Fibroblast of lung (primary cell): ENCODE data around the gene CDH19. TPM values are rescaled to one million over a fixed set of nuclear protein-coding genes. Genes with fewer than 3 reads are reported as not detected.
"Not testable (repeated sequence)": the region's sequence is repeated elsewhere in the genome, so short reads cannot be mapped to it uniquely, and the experiment has no call there.

Experiments
- DNase-seq, 2 donors: peaks; one replicate each; pipeline versions ENCODE4 v3.0.0 to v3.0.0-alpha.2; 2010; ENCODE audit warnings: low read depth in 2 of 2
- H2AFZ ChIP-seq: 2 replicates; pipeline ENCODE4 v1.5.1; 2012; ENCODE audit warnings: low read length, control low read depth, inconsistent platforms
- H3K27ac ChIP-seq: 2 replicates; pipeline ENCODE4 v1.5.1; 2011; ENCODE audit warnings: low read length, control low read depth; ENCODE audit not compliant: insufficient read depth
- H3K27me3 ChIP-seq: 2 replicates; pipeline ENCODE4 v1.5.1; 2011; ENCODE audit warnings: mild to moderate bottlenecking, low read length; ENCODE audit not compliant: control insufficient read depth, insufficient read depth
- H3K36me3 ChIP-seq: 2 replicates; pipeline ENCODE4 v1.5.1; 2011; ENCODE audit warnings: low read length; ENCODE audit not compliant: control insufficient read depth, insufficient read depth
- H3K4me1 ChIP-seq: 2 replicates; pipeline ENCODE4 v1.5.1; 2011; ENCODE audit warnings: low read length; ENCODE audit not compliant: control insufficient read depth, insufficient read depth; ENCODE audit errors: extremely low read depth
- H3K4me2 ChIP-seq: 2 replicates; pipeline ENCODE4 v1.5.1; 2011; ENCODE audit warnings: low read length, control low read depth; ENCODE audit not compliant: insufficient read depth; ENCODE audit errors: extremely low read depth
- H3K4me3 ChIP-seq, 4 experiments: fragments of 200-600 bp in 1 of 4; sonication (generic) in 1 of 4; replicated peaks in 1 of 4; 2 replicates each; pipeline ENCODE4 v1.5.1; 2011 to 2016; ENCODE audit warnings: low read length in 4 of 4, low read depth in 3 of 4, mild to moderate bottlenecking in 3 of 4, control low read depth in 2 of 4, inconsistent platforms in 1 of 4, mixed read lengths in 1 of 4; ENCODE audit not compliant: insufficient read depth in 1 of 4; ENCODE audit errors: control extremely low read depth in 1 of 4
- H3K79me2 ChIP-seq: 2 replicates; pipeline ENCODE4 v1.5.1; 2012; ENCODE audit warnings: mild to moderate bottlenecking, low read length, inconsistent platforms; ENCODE audit not compliant: control insufficient read depth, insufficient read depth
- H3K9ac ChIP-seq: 2 replicates; pipeline ENCODE4 v1.5.1; 2011; ENCODE audit warnings: mild to moderate bottlenecking, low read length, control low read depth; ENCODE audit not compliant: insufficient read depth
- H3K9me3 ChIP-seq: 2 replicates; pipeline ENCODE4 v1.5.1; 2012; ENCODE audit warnings: low read depth, low read length; ENCODE audit not compliant: control insufficient read depth, insufficient read depth
- H4K20me1 ChIP-seq: 2 replicates; pipeline ENCODE4 v1.5.1; 2011; ENCODE audit warnings: low read length; ENCODE audit not compliant: control insufficient read depth, insufficient read depth; ENCODE audit errors: extremely low read depth
- EZH2 ChIP-seq: IDR thresholded peaks from 2 replicates; pipeline ENCODE4 v1.5.1; 2012; ENCODE audit warnings: low read length, control low read depth, mild to moderate bottlenecking; ENCODE audit errors: missing control alignments
- polyA plus RNA-seq, 2 donors: library from polyadenylated mRNA; depleted of rRNA in 1 of 2; stranded (reverse) in 1 of 2; unstranded in 1 of 2; fragments of >200 nt; gene quantifications; 2 replicates each; pipeline ENCODE4 v1.2.1, GENCODE V29; 2011 to 2012; ENCODE audit warnings: missing spikeins in 1 of 2
- total RNA-seq: library from RNA; depleted of rRNA; stranded (reverse); fragments of >200 nt; gene quantifications from 2 replicates; pipeline ENCODE4 v1.2.1, GENCODE V29; 2014
- TF ChIP-seq, protein P1 (sequence below), 2 donors: IDR thresholded peaks in 1 of 2; conservative IDR thresholded peaks in 1 of 2; 1 replicate in 1 of 2; 2 replicates in 1 of 2; pipeline ENCODE4 v1.5.1; 2011 to 2012; ENCODE audit warnings: low read length in 2 of 2, control low read depth in 1 of 2, inconsistent platforms in 1 of 2, low read depth in 1 of 2, mild to moderate bottlenecking in 1 of 2

The CDH19 gene
- total and polyA plus RNA-seq, 2 donors (not counting 1 experiment from before 2014, with no cell fraction given): not detected

DNA sequence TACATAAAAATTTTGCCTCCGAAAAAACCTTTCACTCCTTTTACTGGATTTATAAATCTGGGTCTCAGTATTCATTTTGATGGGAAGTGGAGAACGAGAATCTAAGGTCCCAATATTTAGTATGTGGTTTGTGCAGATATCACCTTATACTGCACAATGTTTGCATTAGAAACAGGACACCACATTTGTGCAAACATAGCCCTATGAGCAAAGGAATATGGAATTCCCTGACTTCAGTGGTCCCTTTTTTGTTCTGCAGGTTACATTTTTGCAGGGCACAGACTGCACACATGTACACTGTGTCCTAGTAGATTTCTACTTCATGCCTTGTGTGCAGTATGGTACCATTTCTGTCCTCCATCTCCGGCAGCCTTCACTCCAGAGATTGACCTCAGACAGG lies 130.0 kb downstream of the CDH19 start:
- TF ChIP-seq, protein P1, sequence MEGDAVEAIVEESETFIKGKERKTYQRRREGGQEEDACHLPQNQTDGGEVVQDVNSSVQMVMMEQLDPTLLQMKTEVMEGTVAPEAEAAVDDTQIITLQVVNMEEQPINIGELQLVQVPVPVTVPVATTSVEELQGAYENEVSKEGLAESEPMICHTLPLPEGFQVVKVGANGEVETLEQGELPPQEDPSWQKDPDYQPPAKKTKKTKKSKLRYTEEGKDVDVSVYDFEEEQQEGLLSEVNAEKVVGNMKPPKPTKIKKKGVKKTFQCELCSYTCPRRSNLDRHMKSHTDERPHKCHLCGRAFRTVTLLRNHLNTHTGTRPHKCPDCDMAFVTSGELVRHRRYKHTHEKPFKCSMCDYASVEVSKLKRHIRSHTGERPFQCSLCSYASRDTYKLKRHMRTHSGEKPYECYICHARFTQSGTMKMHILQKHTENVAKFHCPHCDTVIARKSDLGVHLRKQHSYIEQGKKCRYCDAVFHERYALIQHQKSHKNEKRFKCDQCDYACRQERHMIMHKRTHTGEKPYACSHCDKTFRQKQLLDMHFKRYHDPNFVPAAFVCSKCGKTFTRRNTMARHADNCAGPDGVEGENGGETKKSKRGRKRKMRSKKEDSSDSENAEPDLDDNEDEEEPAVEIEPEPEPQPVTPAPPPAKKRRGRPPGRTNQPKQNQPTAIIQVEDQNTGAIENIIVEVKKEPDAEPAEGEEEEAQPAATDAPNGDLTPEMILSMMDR (conservative IDR thresholded peaks at IDR 0.05 in 1 of 2, IDR thresholded peaks at IDR 0.05 in 1 of 2; ENCODE audit: low read depth in 1 of 2, low read length in 2 of 2): no peak
- TF ChIP-seq EZH2: no peak

DNA sequence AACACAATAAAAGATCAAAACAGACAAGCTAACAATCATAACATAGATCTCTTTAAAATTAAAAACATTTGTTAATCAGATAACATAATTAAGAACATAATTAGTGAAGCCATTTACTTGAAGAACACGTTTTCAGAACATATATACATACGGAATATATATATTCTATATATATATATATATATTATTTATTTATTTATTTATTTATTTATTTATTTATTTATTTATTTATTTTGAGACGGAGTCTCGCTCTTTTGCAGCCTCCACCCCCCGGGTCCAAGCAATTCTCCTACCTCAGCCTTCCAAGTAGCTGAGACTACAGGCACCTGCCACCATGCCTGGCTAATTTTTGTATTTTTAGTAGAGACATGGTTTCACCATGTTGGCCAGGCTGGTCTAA lies 137.7 kb downstream of the CDH19 start:
- H3K36me3 ChIP-seq, H3K27ac ChIP-seq, H3K9ac ChIP-seq, H3K79me2 ChIP-seq, H4K20me1 ChIP-seq, H3K4me2 ChIP-seq, H3K4me1 ChIP-seq, H2AFZ ChIP-seq, H3K27me3 ChIP-seq, H3K4me3 ChIP-seq, H3K9me3 ChIP-seq, DNase-seq: not testable (repeated sequence)

More for the DNA sequence above, 130.0 kb downstream of the CDH19 start:
- Histone ChIP-seq H3K4me3 (no peak overlapping the region), H3K27me3 (no peaks in the 10 kb centered on the region), H4K20me1 (no peaks in the 10 kb centered on the region), H3K27ac (no peak overlapping the region), H3K9me3 (no peaks in the 10 kb centered on the region), H3K9ac (no peak overlapping the region), H2AFZ (no peak overlapping the region), H3K79me2 (no peaks in the 10 kb centered on the region), H3K4me1 (no peaks in the 10 kb centered on the region), H3K4me2 (no peak overlapping the region), H3K36me3 (no peaks in the 10 kb centered on the region)
- no peak for DNase-seq

DNA sequence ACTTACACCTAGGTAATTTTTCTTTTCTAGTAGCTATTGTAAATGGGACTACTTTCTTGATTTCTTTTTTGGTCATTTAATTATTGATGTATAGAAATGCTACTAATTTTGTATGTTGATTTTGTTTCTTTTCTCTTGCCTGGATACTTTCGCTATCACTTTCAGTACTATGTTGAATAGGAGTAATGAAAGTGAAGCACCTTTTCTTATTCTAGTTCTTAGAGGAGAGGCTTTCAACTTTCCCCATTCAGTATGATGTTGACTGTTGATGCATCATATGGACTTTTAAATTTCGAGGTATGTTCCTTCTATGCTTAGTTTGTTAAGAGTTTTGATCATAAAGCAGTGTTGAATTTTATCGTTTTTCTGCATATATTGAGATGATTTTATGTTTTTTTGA lies 142.5 kb downstream of the CDH19 start:
- TF ChIP-seq, protein P1 (conservative IDR thresholded peaks at IDR 0.05 in 1 of 2, IDR thresholded peaks at IDR 0.05 in 1 of 2; ENCODE audit: low read depth in 1 of 2, low read length in 2 of 2): no peak
- no peak for TF ChIP-seq EZH2
- Histone ChIP-seq H3K4me2 (no peak overlapping the region), H4K20me1 (no peaks in the 10 kb centered on the region), H3K4me3 (no peak overlapping the region), H2AFZ (no peak overlapping the region), H3K27me3 (no peaks in the 10 kb centered on the region), H3K79me2 (no peaks in the 10 kb centered on the region), H3K27ac (no peak overlapping the region), H3K36me3 (no peaks in the 10 kb centered on the region), H3K4me1 (no peaks in the 10 kb centered on the region), H3K9ac (no peak overlapping the region), H3K9me3 (no peaks in the 10 kb centered on the region)
- no peak for DNase-seq

DNA sequence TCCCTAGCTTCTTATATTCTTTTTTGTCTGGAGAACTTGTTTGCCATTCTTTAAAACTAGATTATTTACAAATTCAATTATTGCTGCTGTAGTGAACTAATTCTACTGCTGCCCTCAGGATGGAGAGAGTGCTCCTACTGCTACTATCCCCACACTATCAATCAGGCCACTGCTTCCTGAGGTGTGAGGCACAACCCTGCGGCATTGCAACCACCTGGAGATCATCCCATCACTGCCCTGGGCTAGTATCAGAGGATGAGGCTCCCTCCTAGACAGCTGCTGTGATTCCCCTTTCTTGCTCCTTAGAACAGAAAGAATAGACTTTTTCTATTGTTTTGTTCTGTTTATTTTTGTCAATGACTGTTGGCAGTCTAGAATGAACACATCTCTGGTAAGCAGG lies 146.6 kb downstream of the CDH19 start:
- no peaks in the 10 kb centered on the region for H3K79me2 ChIP-seq
- H3K27me3 ChIP-seq: no peaks in the 10 kb centered on the region
- no peak overlapping the region for H3K27ac ChIP-seq
- H3K4me1 ChIP-seq: no peaks in the 10 kb centered on the region
- TF ChIP-seq, protein P1 (conservative IDR thresholded peaks at IDR 0.05 in 1 of 2, IDR thresholded peaks at IDR 0.05 in 1 of 2; ENCODE audit: low read depth in 1 of 2, low read length in 2 of 2): no peak
- TF ChIP-seq EZH2: no peak
- no peak overlapping the region for H3K9ac ChIP-seq
- no peaks in the 10 kb centered on the region for H4K20me1 ChIP-seq
- no peak overlapping the region for H2AFZ ChIP-seq
- DNase-seq: no peak
- H3K4me2 ChIP-seq: no peak overlapping the region
- no peaks in the 10 kb centered on the region for H3K36me3 ChIP-seq
- H3K4me3 ChIP-seq: no peak overlapping the region
- H3K9me3 ChIP-seq: no peaks in the 10 kb centered on the region
